ENCODE data around the gene SYNRG. TPM values are rescaled to one million over a fixed set of nuclear protein-coding genes. Genes with fewer than 3 reads are reported as not detected.
A peak's percentile ranks its signal among the peaks of the same experiment; 100 is the strongest.

Gene SYNRG
- polyA plus RNA-seq, 1 of the 3 experiments (the other 2 are of a cell fraction), result 8.9 TPM

- TF ChIP-seq RAD21 (IDR thresholded peaks at IDR 0.05; ENCODE audit: low read length) (no peak), USF2 (IDR thresholded peaks at IDR 0.05; ENCODE audit: borderline replicate concordance, low read depth, low read length) (no peak), POLR2AphosphoS5 (IDR thresholded peaks at IDR 0.05; ENCODE audit: low read depth, low read length) (no peak), EP300 (IDR thresholded peaks at IDR 0.05; ENCODE audit: borderline replicate concordance in 1 of 2, low read depth in 1 of 2, low read length in 1 of 2) (peak in 1 of 2 experiments; percentile 58; a peak in 2 of 4 replicates), RCOR1 (IDR thresholded peaks at IDR 0.05; ENCODE audit: low read length) (0 out of 2 replicates have a peak, but pooled peaks have one; percentile 43), JUND (IDR thresholded peaks at IDR 0.05) (no peak), FOXJ3 (CRISPR knock-in tag; IDR thresholded peaks at IDR 0.05) (no peak), ELF1 (IDR thresholded peaks at IDR 0.05) (no peak), GABPA (IDR thresholded peaks at IDR 0.05; ENCODE audit: low read depth) (no peak), RFX5 (IDR thresholded peaks at IDR 0.05; ENCODE audit: low read length) (no peak)
Measured at GRCh38 chr17:37546302-37546701, 62.9 kb downstream of the SYNRG start (continued).

- no peaks in the 10 kb centered on the region for H3K9me2 ChIP-seq
- H3K4me1 ChIP-seq (ENCODE audit: control insufficient read depth in 1 of 2, insufficient read depth in 2 of 2, low read depth in 1 of 2, low read length in 1 of 2), result peaks cover 0 to 11% of the 10 kb centered on the region in 2 experiments; a peak in 2 of 4 replicates
- no peak overlapping the region for H3K9ac ChIP-seq
- no peaks in the 10 kb centered on the region for H3F3A ChIP-seq (replicated peaks; ENCODE audit: insufficient read depth)
- H3K4me3 ChIP-seq (ENCODE audit: low read depth in 2 of 2, low read length in 1 of 2), result no peak overlapping the region
- no peak overlapping the region for H2AFZ ChIP-seq (ENCODE audit: low read depth)
- no peaks in the 10 kb centered on the region for H3K9me3 ChIP-seq
- TF ChIP-seq EZH2phosphoT487 (IDR thresholded peaks at IDR 0.05; ENCODE audit: borderline replicate concordance, low read depth), result no peak
- TF ChIP-seq NRF1 (IDR thresholded peaks at IDR 0.05; ENCODE audit: low read depth, low read length), result no peak
- TF ChIP-seq GABPA (IDR thresholded peaks at IDR 0.05; ENCODE audit: low read depth), result no peak
- TF ChIP-seq EP300 (IDR thresholded peaks at IDR 0.05; ENCODE audit: borderline replicate concordance in 1 of 2, low read depth in 1 of 2, low read length in 1 of 2), result no peak
- TF ChIP-seq JUND (IDR thresholded peaks at IDR 0.05), result no peak
- no peak for TF ChIP-seq MXI1 (IDR thresholded peaks at IDR 0.05; ENCODE audit: low read depth, low read length)
- TF ChIP-seq, protein P1, sequence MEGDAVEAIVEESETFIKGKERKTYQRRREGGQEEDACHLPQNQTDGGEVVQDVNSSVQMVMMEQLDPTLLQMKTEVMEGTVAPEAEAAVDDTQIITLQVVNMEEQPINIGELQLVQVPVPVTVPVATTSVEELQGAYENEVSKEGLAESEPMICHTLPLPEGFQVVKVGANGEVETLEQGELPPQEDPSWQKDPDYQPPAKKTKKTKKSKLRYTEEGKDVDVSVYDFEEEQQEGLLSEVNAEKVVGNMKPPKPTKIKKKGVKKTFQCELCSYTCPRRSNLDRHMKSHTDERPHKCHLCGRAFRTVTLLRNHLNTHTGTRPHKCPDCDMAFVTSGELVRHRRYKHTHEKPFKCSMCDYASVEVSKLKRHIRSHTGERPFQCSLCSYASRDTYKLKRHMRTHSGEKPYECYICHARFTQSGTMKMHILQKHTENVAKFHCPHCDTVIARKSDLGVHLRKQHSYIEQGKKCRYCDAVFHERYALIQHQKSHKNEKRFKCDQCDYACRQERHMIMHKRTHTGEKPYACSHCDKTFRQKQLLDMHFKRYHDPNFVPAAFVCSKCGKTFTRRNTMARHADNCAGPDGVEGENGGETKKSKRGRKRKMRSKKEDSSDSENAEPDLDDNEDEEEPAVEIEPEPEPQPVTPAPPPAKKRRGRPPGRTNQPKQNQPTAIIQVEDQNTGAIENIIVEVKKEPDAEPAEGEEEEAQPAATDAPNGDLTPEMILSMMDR (IDR thresholded peaks at IDR 0.05), result no peak
- TF ChIP-seq NFIC (IDR thresholded peaks at IDR 0.05; ENCODE audit: borderline replicate concordance), result no peak
- TF ChIP-seq TEAD4 (IDR thresholded peaks at IDR 0.05; ENCODE audit: borderline replicate concordance, insufficient read depth), result no peak
- no peak for TF ChIP-seq USF2 (IDR thresholded peaks at IDR 0.05; ENCODE audit: borderline replicate concordance, low read depth, low read length)
- TF ChIP-seq, protein P2, sequence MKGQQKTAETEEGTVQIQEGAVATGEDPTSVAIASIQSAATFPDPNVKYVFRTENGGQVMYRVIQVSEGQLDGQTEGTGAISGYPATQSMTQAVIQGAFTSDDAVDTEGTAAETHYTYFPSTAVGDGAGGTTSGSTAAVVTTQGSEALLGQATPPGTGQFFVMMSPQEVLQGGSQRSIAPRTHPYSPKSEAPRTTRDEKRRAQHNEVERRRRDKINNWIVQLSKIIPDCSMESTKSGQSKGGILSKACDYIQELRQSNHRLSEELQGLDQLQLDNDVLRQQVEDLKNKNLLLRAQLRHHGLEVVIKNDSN (IDR thresholded peaks at IDR 0.05; ENCODE audit: borderline replicate concordance, low read depth), result no peak
- TF ChIP-seq FOXM1 (IDR thresholded peaks at IDR 0.05; ENCODE audit: low read depth), result no peak
- TF ChIP-seq, protein P3, sequence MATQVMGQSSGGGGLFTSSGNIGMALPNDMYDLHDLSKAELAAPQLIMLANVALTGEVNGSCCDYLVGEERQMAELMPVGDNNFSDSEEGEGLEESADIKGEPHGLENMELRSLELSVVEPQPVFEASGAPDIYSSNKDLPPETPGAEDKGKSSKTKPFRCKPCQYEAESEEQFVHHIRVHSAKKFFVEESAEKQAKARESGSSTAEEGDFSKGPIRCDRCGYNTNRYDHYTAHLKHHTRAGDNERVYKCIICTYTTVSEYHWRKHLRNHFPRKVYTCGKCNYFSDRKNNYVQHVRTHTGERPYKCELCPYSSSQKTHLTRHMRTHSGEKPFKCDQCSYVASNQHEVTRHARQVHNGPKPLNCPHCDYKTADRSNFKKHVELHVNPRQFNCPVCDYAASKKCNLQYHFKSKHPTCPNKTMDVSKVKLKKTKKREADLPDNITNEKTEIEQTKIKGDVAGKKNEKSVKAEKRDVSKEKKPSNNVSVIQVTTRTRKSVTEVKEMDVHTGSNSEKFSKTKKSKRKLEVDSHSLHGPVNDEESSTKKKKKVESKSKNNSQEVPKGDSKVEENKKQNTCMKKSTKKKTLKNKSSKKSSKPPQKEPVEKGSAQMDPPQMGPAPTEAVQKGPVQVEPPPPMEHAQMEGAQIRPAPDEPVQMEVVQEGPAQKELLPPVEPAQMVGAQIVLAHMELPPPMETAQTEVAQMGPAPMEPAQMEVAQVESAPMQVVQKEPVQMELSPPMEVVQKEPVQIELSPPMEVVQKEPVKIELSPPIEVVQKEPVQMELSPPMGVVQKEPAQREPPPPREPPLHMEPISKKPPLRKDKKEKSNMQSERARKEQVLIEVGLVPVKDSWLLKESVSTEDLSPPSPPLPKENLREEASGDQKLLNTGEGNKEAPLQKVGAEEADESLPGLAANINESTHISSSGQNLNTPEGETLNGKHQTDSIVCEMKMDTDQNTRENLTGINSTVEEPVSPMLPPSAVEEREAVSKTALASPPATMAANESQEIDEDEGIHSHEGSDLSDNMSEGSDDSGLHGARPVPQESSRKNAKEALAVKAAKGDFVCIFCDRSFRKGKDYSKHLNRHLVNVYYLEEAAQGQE (IDR thresholded peaks at IDR 0.05; ENCODE audit: low read depth, low read length), result no peak
- no peaks in the 10 kb centered on the region for H3K27me3 ChIP-seq (ENCODE audit: insufficient read depth)
- ChIA-PET CTCF (interaction anchor here (1.4 to 2.3 kb wide), 3 partner anchors 9 to 25 kb away, joined by 5 to 9 read pairs (median 7); no protein-coding TSS in a partner anchor), POLR2A (no interaction called here)
- no peak for DNase-seq
- H4K20me1 ChIP-seq (ENCODE audit: insufficient read depth), result no peaks in the 10 kb centered on the region; the same call in 1 of the 2 replicates
- WGBS (ENCODE audit: low lambda C conversion rate), result 97% methylated on average over 2 of the region's 2 CpGs
- no peak overlapping the region for H3K4me2 ChIP-seq
- peak overlapping the region in 1 of 2 experiments; percentile 69; a peak in 1 of 4 replicates for H3K27ac ChIP-seq (ENCODE audit: low read depth in 2 of 2, low read length in 1 of 2)
- peaks cover 38 to 54% of the 10 kb centered on the region in 2 experiments for H3K36me3 ChIP-seq (replicated peaks in 1 of 2; ENCODE audit: control insufficient read depth in 1 of 2, insufficient read depth in 2 of 2, low read length in 1 of 2)
- H3K79me2 ChIP-seq (ENCODE audit: insufficient read depth), result peaks cover 43% of the 10 kb centered on the region; the same call in 1 of the 2 replicates
Measured at GRCh38 chr17:37545486-37545885, 63.7 kb downstream of the SYNRG start.

Data from SK-N-SH (cell line).